Measurements from ENCODE around the gene TBC1D23.

DNA sequence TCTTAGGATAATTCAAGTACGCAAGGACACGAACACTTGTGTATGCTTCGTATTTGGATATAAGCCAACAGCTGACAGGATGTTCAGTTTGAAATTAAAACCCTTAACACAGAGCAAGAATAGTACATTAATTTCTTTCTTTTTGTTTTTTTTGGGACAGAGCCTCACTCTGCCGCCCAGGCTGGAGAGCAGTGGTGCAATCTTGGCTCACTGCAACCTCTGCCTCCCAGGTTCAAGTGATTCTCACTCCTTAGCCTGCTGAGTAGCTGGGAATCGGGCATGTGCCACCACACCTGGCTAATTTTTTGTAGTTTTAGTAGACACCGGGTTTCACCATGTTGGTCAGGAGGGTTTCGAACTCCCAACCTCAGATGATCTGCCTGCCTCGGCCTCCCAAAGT lies 107.6 kb downstream of the TBC1D23 start:
- TF ChIP-seq, protein P1, sequence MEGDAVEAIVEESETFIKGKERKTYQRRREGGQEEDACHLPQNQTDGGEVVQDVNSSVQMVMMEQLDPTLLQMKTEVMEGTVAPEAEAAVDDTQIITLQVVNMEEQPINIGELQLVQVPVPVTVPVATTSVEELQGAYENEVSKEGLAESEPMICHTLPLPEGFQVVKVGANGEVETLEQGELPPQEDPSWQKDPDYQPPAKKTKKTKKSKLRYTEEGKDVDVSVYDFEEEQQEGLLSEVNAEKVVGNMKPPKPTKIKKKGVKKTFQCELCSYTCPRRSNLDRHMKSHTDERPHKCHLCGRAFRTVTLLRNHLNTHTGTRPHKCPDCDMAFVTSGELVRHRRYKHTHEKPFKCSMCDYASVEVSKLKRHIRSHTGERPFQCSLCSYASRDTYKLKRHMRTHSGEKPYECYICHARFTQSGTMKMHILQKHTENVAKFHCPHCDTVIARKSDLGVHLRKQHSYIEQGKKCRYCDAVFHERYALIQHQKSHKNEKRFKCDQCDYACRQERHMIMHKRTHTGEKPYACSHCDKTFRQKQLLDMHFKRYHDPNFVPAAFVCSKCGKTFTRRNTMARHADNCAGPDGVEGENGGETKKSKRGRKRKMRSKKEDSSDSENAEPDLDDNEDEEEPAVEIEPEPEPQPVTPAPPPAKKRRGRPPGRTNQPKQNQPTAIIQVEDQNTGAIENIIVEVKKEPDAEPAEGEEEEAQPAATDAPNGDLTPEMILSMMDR (IDR thresholded peaks at IDR 0.05; ENCODE audit: low read depth, low read length, missing input control), result no peak
- TF ChIP-seq TAF1 (conservative IDR thresholded peaks at IDR 0.05) (no peak), GABPA (IDR thresholded peaks at IDR 0.05 in 1 of 2, conservative IDR thresholded peaks at IDR 0.05 in 1 of 2) (no peak)

All from liver (tissue), 3 donors.